BLaER1 (cell line): ENCODE data around the gene B4GALNT3.

ENCODE experiments used
- H3K27ac ChIP-seq: shearing (Covaris generic); formaldehyde crosslinking; 2 replicates; pipeline ENCODE4 v1.8.1; 2022
- H3K27me3 ChIP-seq: shearing (Covaris generic); formaldehyde crosslinking; 2 replicates; pipeline ENCODE4 v1.8.1; 2022
- H3K36me3 ChIP-seq: shearing (Covaris generic); formaldehyde crosslinking; 2 replicates; pipeline ENCODE4 v1.8.1; 2022
- H3K4me1 ChIP-seq: shearing (Covaris generic); formaldehyde crosslinking; 2 replicates; pipeline ENCODE4 v1.8.1; 2022
- H3K4me2 ChIP-seq: shearing (Covaris generic); formaldehyde crosslinking; 2 replicates; pipeline ENCODE4 v1.8.1; 2022
- H3K4me3 ChIP-seq: shearing (Covaris generic); formaldehyde crosslinking; 2 replicates; pipeline ENCODE4 v1.8.1; 2022
- H3K9ac ChIP-seq: shearing (Covaris generic); formaldehyde crosslinking; 2 replicates; pipeline ENCODE4 v1.8.1; 2022
- H3K9me3 ChIP-seq: shearing (Covaris generic); formaldehyde crosslinking; 2 replicates; pipeline ENCODE4 v1.8.1; 2022
- H4K20me1 ChIP-seq: shearing (Covaris generic); formaldehyde crosslinking; 2 replicates; pipeline ENCODE4 v1.8.1; 2022
- Cebpa-rat ChIP-seq: shearing (Covaris generic); IDR thresholded peaks from 2 replicates; pipeline ENCODE4 v1.8.1; 2022

B4GALNT3 gene

GRCh38 chr12:544941-545635 is 85.3 kb downstream of the B4GALNT3 start:
- no peaks in the 10 kb centered on the region for H4K20me1 ChIP-seq
- H3K9ac ChIP-seq = no peak overlapping the region
- TF ChIP-seq Cebpa-rat = no peak
- H3K27ac ChIP-seq = no peak overlapping the region
- peaks cover 32% of the 10 kb centered on the region for H3K4me1 ChIP-seq
- H3K4me3 ChIP-seq = no peak overlapping the region
- peak overlapping the region; percentile 26; the same call in 1 of the 2 replicates for H3K4me2 ChIP-seq
- no peaks in the 10 kb centered on the region for H3K27me3 ChIP-seq
- no peaks in the 10 kb centered on the region for H3K36me3 ChIP-seq
- H3K9me3 ChIP-seq = no peaks in the 10 kb centered on the region

- Histone ChIP-seq H3K9ac (no peak overlapping the region), H3K4me3 (no peak overlapping the region), H3K4me2 (no peak overlapping the region), H3K4me1 (peaks cover 32% of the 10 kb centered on the region), H3K36me3 (no peaks in the 10 kb centered on the region), H3K27me3 (no peaks in the 10 kb centered on the region), H3K9me3 (no peaks in the 10 kb centered on the region), H4K20me1 (no peaks in the 10 kb centered on the region), H3K27ac (no peak overlapping the region)
- no peak for TF ChIP-seq Cebpa-rat
These were observed 86.1 kb downstream of the B4GALNT3 start for GRCh38 chr12:545835-546234.

- H3K9me3 ChIP-seq = no peaks in the 10 kb centered on the region
- H4K20me1 ChIP-seq = no peaks in the 10 kb centered on the region
- no peak overlapping the region for H3K9ac ChIP-seq
- H3K36me3 ChIP-seq = no peaks in the 10 kb centered on the region
- TF ChIP-seq Cebpa-rat = no peak
- peak overlapping the region; percentile 66 for H3K4me2 ChIP-seq
- peaks cover 32% of the 10 kb centered on the region for H3K4me1 ChIP-seq
- H3K4me3 ChIP-seq = no peak overlapping the region
- H3K27me3 ChIP-seq = no peaks in the 10 kb centered on the region
- H3K27ac ChIP-seq = no peak overlapping the region
These were observed 86.7 kb downstream of the B4GALNT3 start for GRCh38 chr12:546265-546919.

- Histone ChIP-seq H3K4me1 (peaks cover 33% of the 10 kb centered on the region), H3K27me3 (no peaks in the 10 kb centered on the region), H3K27ac (no peak overlapping the region), H4K20me1 (no peaks in the 10 kb centered on the region), H3K9ac (peak overlapping the region; percentile 29; the same call in 1 of the 2 replicates), H3K9me3 (no peaks in the 10 kb centered on the region), H3K4me3 (no peak overlapping the region), H3K36me3 (no peaks in the 10 kb centered on the region), H3K4me2 (peak overlapping the region; percentile 66)
- TF ChIP-seq Cebpa-rat = no peak
These were observed 87.4 kb downstream of the B4GALNT3 start for GRCh38 chr12:546920-547845.

GRCh38 chr12:547883-548470 is 88.2 kb downstream of the B4GALNT3 start:
- no peak overlapping the region for H3K4me3 ChIP-seq
- H3K9ac ChIP-seq = 0 out of 2 replicates have a peak overlapping the region, but pooled peaks have one; percentile 29
- H3K9me3 ChIP-seq = no peaks in the 10 kb centered on the region
- TF ChIP-seq Cebpa-rat = no peak
- peaks cover 41% of the 10 kb centered on the region for H3K4me1 ChIP-seq
- no peaks in the 10 kb centered on the region for H3K36me3 ChIP-seq
- no peak overlapping the region for H3K27ac ChIP-seq
- peak overlapping the region; percentile 66 for H3K4me2 ChIP-seq
- H4K20me1 ChIP-seq = no peaks in the 10 kb centered on the region
- no peaks in the 10 kb centered on the region for H3K27me3 ChIP-seq

- H3K36me3 ChIP-seq = no peaks in the 10 kb centered on the region
- H3K4me2 ChIP-seq = no peak overlapping the region
- H3K4me3 ChIP-seq = no peak overlapping the region
- no peak overlapping the region for H3K9ac ChIP-seq
- H3K27ac ChIP-seq = no peak overlapping the region
- H3K27me3 ChIP-seq = no peaks in the 10 kb centered on the region
- no peaks in the 10 kb centered on the region for H3K9me3 ChIP-seq
- TF ChIP-seq Cebpa-rat = no peak
- peaks cover 53% of the 10 kb centered on the region for H3K4me1 ChIP-seq
- no peaks in the 10 kb centered on the region for H4K20me1 ChIP-seq
These were observed 89.8 kb downstream of the B4GALNT3 start for GRCh38 chr12:549476-550082.

GRCh38 chr12:550473-551260 is 90.9 kb downstream of the B4GALNT3 start:
- H3K4me3 ChIP-seq = no peak overlapping the region

GRCh38 chr12:552466-552865 is 92.7 kb downstream of the B4GALNT3 start:
- H3K27ac ChIP-seq = 0 out of 2 replicates have a peak overlapping the region, but pooled peaks have one; percentile 26
- H3K9me3 ChIP-seq = no peaks in the 10 kb centered on the region
- no peak overlapping the region for H3K4me3 ChIP-seq
- TF ChIP-seq Cebpa-rat = no peak
- no peak overlapping the region for H3K9ac ChIP-seq
- H3K36me3 ChIP-seq = peaks cover 4% of the 10 kb centered on the region; the same call in 1 of the 2 replicates
- H3K4me1 ChIP-seq = peaks cover 34% of the 10 kb centered on the region
- H4K20me1 ChIP-seq = no peaks in the 10 kb centered on the region
- peak overlapping the region; percentile 86 for H3K4me2 ChIP-seq
- H3K27me3 ChIP-seq = no peaks in the 10 kb centered on the region

More at GRCh38 chr12:550473-551260, 90.9 kb downstream of the B4GALNT3 start:
- Histone ChIP-seq H3K27me3 (no peaks in the 10 kb centered on the region), H4K20me1 (no peaks in the 10 kb centered on the region), H3K36me3 (no peaks in the 10 kb centered on the region), H3K4me2 (no peak overlapping the region), H3K4me1 (peaks cover 46% of the 10 kb centered on the region), H3K27ac (no peak overlapping the region), H3K9ac (no peak overlapping the region), H3K9me3 (no peaks in the 10 kb centered on the region)
- TF ChIP-seq Cebpa-rat = no peak
